ENCODE measurements around the gene WDR87.

DNA sequence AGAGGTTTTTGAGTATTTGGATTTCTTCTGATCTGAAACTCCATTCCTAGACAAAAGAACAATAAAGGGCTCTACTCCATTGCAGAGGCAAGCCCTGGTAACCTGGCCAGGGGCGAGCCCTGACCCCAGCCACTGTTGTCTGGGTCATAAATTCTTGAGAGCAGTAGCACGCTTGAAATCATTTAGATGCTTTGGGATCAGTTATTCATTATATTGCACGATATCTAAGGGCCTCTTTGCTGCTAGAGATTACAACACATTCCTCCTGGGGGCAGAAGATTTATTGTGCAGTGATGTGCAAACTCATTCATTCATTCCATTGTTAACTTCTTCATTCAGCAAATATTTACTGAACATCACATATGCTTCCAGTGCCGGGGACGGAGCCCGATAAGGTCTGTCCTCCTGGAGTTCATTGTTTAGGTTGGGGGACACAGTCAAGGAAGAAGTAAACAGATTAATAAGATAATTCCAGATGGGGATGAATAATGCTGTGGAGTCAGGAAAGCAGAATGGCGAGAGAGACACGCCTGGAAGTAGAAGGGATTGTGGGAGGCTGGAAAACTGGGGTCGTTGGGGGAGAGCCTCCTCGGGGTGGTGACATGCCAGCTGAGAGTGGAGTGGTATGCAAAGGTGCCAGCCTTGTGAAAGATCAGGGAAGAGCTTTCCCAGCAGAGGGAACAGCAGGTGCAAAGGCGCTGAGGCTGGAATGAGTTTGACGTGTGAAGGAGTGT lies 35.6 kb upstream of the WDR87 start:
- TF ChIP-seq, protein P1, sequence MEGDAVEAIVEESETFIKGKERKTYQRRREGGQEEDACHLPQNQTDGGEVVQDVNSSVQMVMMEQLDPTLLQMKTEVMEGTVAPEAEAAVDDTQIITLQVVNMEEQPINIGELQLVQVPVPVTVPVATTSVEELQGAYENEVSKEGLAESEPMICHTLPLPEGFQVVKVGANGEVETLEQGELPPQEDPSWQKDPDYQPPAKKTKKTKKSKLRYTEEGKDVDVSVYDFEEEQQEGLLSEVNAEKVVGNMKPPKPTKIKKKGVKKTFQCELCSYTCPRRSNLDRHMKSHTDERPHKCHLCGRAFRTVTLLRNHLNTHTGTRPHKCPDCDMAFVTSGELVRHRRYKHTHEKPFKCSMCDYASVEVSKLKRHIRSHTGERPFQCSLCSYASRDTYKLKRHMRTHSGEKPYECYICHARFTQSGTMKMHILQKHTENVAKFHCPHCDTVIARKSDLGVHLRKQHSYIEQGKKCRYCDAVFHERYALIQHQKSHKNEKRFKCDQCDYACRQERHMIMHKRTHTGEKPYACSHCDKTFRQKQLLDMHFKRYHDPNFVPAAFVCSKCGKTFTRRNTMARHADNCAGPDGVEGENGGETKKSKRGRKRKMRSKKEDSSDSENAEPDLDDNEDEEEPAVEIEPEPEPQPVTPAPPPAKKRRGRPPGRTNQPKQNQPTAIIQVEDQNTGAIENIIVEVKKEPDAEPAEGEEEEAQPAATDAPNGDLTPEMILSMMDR (IDR thresholded peaks at IDR 0.05; ENCODE audit: low read depth, low read length), result no peak
- no peak for TF ChIP-seq EZH2phosphoT487 (IDR thresholded peaks at IDR 0.05; ENCODE audit: low read depth)
